ENCODE measurements around the gene DIRAS1. TPM values are rescaled to one million over a fixed set of nuclear protein-coding genes. Genes with fewer than 3 reads are reported as not detected.

DIRAS1 gene, protein sequence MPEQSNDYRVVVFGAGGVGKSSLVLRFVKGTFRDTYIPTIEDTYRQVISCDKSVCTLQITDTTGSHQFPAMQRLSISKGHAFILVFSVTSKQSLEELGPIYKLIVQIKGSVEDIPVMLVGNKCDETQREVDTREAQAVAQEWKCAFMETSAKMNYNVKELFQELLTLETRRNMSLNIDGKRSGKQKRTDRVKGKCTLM
- under 1 TPM in 1 of 2 experiments, not detected in 1; 0.18 TPM for total RNA-seq
- polyA plus RNA-seq, result not detected

DNA sequence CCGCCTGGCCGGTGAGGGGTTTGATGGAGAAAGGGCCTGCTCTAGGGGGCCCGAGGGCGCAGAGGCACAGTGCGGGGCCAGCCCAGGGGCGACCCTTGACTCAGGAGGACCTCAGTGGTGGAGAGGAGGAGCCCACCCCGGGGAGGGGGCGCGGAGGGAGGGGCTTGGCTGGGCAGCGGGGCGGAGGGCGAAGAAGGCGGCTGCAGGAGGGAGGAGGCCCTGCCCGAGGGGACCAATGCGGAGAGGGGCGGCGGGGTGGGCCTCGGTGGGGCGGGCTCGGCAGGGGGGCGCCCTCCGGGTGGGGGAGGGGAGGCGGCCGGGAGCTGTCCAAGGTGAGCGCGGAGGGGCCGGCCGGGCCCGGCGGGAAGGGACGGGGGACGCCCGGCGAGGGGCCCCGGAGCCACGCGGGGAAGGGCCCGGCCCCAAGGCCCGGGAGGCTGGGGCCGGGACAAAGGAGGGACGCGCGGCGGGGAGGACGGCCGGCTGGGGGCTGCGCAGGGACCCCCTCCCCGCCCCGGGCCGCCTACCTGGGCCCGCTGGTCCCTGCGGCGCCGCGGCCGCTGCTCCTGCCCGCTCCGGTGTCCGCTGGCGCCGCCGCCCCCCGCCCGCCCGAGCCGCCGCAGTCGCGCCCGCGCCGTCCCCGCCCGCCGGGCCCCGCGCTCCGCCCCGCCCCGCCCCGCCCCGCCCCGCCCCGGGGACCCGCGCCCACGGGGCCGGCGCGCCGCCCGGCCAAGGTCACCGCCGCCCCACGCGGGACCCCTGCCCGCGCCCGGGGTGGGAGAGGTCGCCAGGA is at the start of gene DIRAS1:
TSS of gene DIRAS1 (minus strand) at position 596 of the 793 bp plus-strand sequence. CDS start 3,566 bp downstream, outside the sequence.
- Histone ChIP-seq H3K4me3 (ENCODE audit: low read length) (no peak within 1 kb of the TSS), H3K9me3 (ENCODE audit: low read length) (no peaks in the 10 kb centered on the region), H3K27me3 (ENCODE audit: insufficient read depth, low read length, poor library complexity, severe bottlenecking) (peaks cover 21% of the 10 kb centered on the region), H3K36me3 (ENCODE audit: insufficient read depth, low read length) (no peaks in the 10 kb centered on the region), H3K27ac (ENCODE audit: low read depth, low read length) (no peak within 1 kb of the TSS), H3K4me1 (ENCODE audit: insufficient read depth, low read length) (no peaks in the 10 kb centered on the region)
- DNase-seq, result no peak
- POLR2A ChIA-PET, result no interaction called here
- CTCF ChIA-PET, result no interaction called here
- H3K27ac Mint-ChIP-seq, result no peak within 1 kb of the TSS
- peaks cover 0 to 8% (median 3%) of the 10 kb centered on the region in 3 donors for H3K4me1 Mint-ChIP-seq
- H3K36me3 Mint-ChIP-seq, result peaks cover 0 to under 1% (median 0%) of the 10 kb centered on the region in 3 donors
- peak within 1 kb of the TSS in 4 of 7 donors; percentile 32 to 39 (median 38) for H3K4me3 Mint-ChIP-seq
- H3K27me3 Mint-ChIP-seq, result peaks cover 21 to 31% of the 10 kb centered on the region in 2 donors
- no peaks in the 10 kb centered on the region for H3K9me3 Mint-ChIP-seq

DNA sequence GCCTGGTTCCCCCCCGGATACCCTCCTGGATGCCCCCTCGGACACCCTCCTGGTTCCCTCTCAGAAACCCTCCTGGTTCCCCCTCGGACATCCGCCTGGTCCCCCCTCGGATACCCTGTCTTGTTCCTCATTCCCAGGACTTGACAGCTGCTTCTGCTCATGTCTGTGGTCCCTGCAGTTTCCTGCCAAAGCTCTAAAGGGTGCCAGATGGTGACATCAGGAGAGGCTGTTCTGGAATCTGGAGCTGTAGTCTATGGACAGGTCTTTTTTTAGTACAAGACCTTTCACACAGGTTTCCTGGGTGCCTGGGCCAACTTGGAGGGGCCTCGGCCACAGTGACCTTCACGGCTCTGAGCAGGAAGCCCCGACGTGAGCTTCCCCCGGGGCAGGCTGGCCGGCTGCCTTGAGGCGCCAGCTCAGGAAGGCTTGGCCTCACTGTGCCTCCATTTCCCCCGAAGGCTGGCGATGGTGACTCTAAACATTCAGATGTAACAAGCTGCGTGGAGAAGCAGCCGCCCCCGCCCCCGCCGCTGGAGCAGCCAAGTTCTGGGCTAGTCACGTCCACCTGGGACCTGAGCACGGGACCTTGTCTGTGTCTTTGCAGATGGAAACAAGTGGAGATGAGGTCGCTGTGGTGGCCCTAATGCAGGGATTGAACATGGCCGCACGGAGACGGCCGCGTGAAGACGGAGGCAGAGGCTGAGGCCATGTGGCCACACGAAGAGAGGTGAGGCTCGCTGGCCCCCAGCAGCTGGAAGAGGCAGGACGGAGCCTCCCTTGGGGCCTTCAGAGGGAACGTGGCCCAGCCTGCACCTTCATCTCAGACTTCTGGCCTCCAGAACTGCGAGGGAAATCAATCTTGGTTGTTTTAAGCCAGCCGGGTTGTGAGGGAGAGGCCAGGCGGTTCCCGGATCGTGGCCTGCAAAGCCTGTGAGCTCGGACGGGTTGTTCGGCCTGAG is 49.2 kb upstream of the DIRAS1 start:
- Histone ChIP-seq H3K27me3 (ENCODE audit: insufficient read depth, low read length, poor library complexity, severe bottlenecking) (no peaks in the 10 kb centered on the region), H3K27ac (ENCODE audit: low read depth, low read length) (no peak overlapping the region), H3K4me1 (ENCODE audit: insufficient read depth, low read length) (peaks cover 6% of the 10 kb centered on the region), H3K4me3 (ENCODE audit: low read length) (no peak overlapping the region), H3K9me3 (ENCODE audit: low read length) (no peaks in the 10 kb centered on the region), H3K36me3 (ENCODE audit: insufficient read depth, low read length) (peaks cover 9% of the 10 kb centered on the region)
- CTCF ChIA-PET, result no interaction called here
- no peaks in the 10 kb centered on the region for H3K9me3 Mint-ChIP-seq
- peaks cover 12 to 25% (median 16%) of the 10 kb centered on the region in 3 donors for H3K4me1 Mint-ChIP-seq
- H3K27me3 Mint-ChIP-seq, result no peaks in the 10 kb centered on the region
- DNase-seq, result no peak
- no peak overlapping the region for H3K4me3 Mint-ChIP-seq
- H3K27ac Mint-ChIP-seq, result no peak overlapping the region
- POLR2A ChIA-PET, result no interaction called here
- H3K36me3 Mint-ChIP-seq, result peaks cover 0 to 39% (median 4%) of the 10 kb centered on the region in 3 donors

DNA sequence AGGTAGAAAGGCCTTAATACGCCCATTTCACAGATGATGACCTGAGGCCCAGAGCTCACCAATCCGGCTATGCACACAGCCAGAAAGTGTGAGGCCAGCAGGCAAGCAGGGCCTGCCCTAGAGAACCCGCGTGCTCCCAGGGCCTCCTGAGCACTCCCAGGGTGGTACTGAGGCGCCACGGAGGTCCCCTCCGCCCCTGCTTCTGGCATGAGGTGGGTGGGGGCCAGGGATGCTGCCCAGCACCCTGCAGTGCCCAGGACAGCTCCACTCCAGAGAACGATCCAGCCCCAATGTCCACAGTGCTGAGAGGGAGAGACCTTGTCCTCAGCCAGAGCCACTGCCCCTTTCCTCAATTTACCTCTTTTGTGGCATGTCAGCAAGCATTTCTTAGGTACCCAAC is 48.0 kb upstream of the DIRAS1 start:
- Histone ChIP-seq H3K27me3 (ENCODE audit: insufficient read depth, low read length, poor library complexity, severe bottlenecking) (no peaks in the 10 kb centered on the region), H3K4me1 (ENCODE audit: insufficient read depth, low read length) (no peaks in the 10 kb centered on the region), H3K27ac (ENCODE audit: low read depth, low read length) (no peak overlapping the region), H3K36me3 (ENCODE audit: insufficient read depth, low read length) (peaks cover 10% of the 10 kb centered on the region), H3K9me3 (ENCODE audit: low read length) (no peaks in the 10 kb centered on the region), H3K4me3 (ENCODE audit: low read length) (no peak overlapping the region)
- CTCF ChIA-PET, result interaction anchor here (0.7 to 1.0 kb wide), 2 partner anchors 19 to 50 kb away, joined by 3 read pairs; partner anchors contain the start of gene ZNF554
- POLR2A ChIA-PET, result no interaction called here
- peaks cover 4 to 14% (median 8%) of the 10 kb centered on the region in 3 donors for H3K4me1 Mint-ChIP-seq
- H3K27me3 Mint-ChIP-seq, result no peaks in the 10 kb centered on the region
- no peak for DNase-seq
- H3K9me3 Mint-ChIP-seq, result no peaks in the 10 kb centered on the region
- H3K36me3 Mint-ChIP-seq, result peaks cover 0 to 43% (median 1%) of the 10 kb centered on the region in 3 donors
- H3K4me3 Mint-ChIP-seq, result no peak overlapping the region
- H3K27ac Mint-ChIP-seq, result no peak overlapping the region

DNA sequence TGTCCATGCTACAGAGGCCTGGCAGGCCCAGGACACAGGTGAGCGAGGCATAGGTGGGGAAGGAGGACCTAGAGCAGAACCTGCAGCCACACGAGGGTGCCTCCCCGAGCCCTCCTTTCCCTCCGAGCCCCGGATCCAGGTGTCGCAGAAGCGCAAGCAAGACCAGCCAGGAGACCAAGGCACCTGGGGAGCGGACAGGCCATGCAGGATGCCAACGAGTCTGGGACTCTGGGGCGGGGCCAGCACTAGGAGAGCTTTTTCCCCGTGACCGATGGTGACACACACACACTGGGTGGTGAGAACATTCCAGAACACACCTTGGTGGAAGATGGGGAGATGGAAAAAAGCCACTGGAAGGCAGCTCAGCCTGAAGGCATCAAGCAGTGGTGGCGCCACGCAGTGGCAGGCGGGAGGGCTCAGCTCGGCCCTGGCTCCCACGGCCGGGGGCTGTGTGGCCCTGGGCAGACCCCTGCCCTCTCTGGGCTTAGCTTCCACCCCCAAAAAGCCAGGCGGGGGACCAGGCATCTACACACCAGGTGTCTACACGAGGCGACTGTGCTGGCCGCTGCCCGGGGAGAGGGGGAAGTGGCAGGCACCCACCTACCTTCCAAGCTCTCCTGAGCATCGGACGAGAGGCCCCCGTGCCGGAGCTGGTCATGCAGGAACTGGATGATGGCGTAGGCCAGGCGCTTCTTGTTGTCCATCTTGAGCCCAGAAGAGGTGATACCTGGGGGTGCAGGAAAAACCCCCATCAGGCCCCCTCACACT is 47.4 kb upstream of the DIRAS1 start:
- H3K4me1 ChIP-seq (ENCODE audit: insufficient read depth, low read length), result no peaks in the 10 kb centered on the region
- H3K4me3 Mint-ChIP-seq, result no peak overlapping the region
- no peaks in the 10 kb centered on the region for H3K27me3 Mint-ChIP-seq
- H3K27ac Mint-ChIP-seq, result no peak overlapping the region
- H3K27me3 ChIP-seq (ENCODE audit: insufficient read depth, low read length, poor library complexity, severe bottlenecking), result no peaks in the 10 kb centered on the region
- ChIA-PET CTCF (interaction anchor here (0.7 to 1.0 kb wide), 2 partner anchors 19 to 51 kb away, joined by 3 read pairs; partner anchors contain the start of gene ZNF554), POLR2A (no interaction called here)
- no peak overlapping the region for H3K4me3 ChIP-seq (ENCODE audit: low read length)
- no peak for DNase-seq
- H3K9me3 Mint-ChIP-seq, result no peaks in the 10 kb centered on the region
- H3K36me3 Mint-ChIP-seq, result peaks cover 0 to 50% (median 1%) of the 10 kb centered on the region in 3 donors
- H3K36me3 ChIP-seq (ENCODE audit: insufficient read depth, low read length), result peaks cover 10% of the 10 kb centered on the region
- no peaks in the 10 kb centered on the region for H3K9me3 ChIP-seq (ENCODE audit: low read length)
- H3K4me1 Mint-ChIP-seq, result peaks cover 2 to 9% (median 4%) of the 10 kb centered on the region in 3 donors
- H3K27ac ChIP-seq (ENCODE audit: low read depth, low read length), result no peak overlapping the region

DNA sequence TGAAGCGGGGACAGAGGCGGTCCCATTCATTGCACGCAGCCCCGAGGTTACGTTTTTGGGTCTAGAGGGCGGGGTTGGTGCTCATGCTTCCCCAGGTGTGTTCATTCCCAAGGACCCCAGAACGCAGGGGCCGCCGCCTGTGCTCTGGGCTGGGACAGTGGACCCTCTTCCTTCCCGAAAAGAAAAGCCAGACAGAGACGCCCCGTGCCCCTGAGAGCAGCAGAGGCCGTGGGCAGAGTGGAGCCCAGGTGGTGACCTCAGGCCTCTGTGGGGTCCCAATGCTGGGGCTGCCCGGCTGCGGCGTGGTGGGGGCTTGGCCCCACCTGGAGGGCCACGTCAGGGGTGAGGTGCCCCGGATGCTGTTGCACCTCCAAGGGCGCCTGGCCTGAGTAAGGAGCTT is 46.5 kb upstream of the DIRAS1 start:
- Mint-ChIP-seq H3K27me3 (no peaks in the 10 kb centered on the region), H3K36me3 (peaks cover 0 to 57% (median 1%) of the 10 kb centered on the region in 3 donors), H3K4me1 (peaks cover 2 to 9% (median 4%) of the 10 kb centered on the region in 3 donors), H3K4me3 (no peak overlapping the region), H3K27ac (no peak overlapping the region), H3K9me3 (no peaks in the 10 kb centered on the region)
- Histone ChIP-seq H3K27ac (ENCODE audit: low read depth, low read length) (no peak overlapping the region), H3K9me3 (ENCODE audit: low read length) (no peaks in the 10 kb centered on the region), H3K36me3 (ENCODE audit: insufficient read depth, low read length) (peaks cover 10% of the 10 kb centered on the region), H3K4me1 (ENCODE audit: insufficient read depth, low read length) (no peaks in the 10 kb centered on the region), H3K4me3 (ENCODE audit: low read length) (no peak overlapping the region), H3K27me3 (ENCODE audit: insufficient read depth, low read length, poor library complexity, severe bottlenecking) (no peaks in the 10 kb centered on the region)
- CTCF ChIA-PET, result no interaction called here
- POLR2A ChIA-PET, result no interaction called here
- DNase-seq, result no peak

DNA sequence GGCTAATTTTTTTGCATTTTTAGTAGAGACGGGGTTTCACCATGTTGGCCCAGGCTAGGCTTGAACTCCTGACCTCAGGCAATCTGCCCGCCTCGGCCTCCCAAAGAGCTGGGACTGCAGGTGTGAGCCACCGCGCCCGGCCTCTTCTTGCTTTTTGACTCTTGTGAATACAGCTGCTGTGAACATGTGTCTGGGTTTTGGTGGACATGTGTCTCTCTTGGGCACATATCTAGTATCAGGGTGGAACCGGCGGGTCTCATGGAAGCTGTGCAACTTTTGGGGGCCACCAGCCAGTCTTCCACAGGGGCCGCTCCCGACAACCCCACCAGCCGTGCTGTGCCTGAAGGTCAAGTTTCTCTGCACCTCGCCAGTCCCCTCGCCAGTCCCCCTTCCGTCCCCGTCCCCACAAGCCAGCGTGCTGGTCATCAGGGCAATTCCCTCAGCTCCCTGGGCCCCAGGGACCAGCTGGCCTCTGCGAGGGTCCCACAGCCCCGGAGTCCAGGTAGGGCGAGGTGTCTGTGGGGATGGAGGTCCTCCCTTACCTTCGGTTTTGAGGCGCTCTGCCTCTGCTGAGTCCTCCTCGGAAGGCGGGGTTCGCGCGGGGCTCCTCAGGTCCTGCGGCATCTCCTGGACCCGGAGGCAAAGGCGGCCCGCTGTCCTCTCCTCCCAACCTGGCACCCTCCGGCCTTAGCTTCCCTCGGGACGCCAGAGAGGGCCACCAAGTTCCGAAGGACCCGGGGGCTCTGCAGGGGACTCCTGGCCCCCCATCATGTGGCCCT is 45.6 kb upstream of the DIRAS1 start:
- peaks cover 10% of the 10 kb centered on the region for H3K36me3 ChIP-seq (ENCODE audit: insufficient read depth, low read length)
- no peak overlapping the region for H3K4me3 Mint-ChIP-seq
- DNase-seq, result no peak
- no peak overlapping the region for H3K4me3 ChIP-seq (ENCODE audit: low read length)
- no peak overlapping the region for H3K27ac ChIP-seq (ENCODE audit: low read depth, low read length)
- no peaks in the 10 kb centered on the region for H3K27me3 Mint-ChIP-seq
- POLR2A ChIA-PET, result no interaction called here
- no peaks in the 10 kb centered on the region for H3K4me1 ChIP-seq (ENCODE audit: insufficient read depth, low read length)
- no peaks in the 10 kb centered on the region for H3K9me3 ChIP-seq (ENCODE audit: low read length)
- no peaks in the 10 kb centered on the region for H3K9me3 Mint-ChIP-seq
- CTCF ChIA-PET, result no interaction called here
- H3K27ac Mint-ChIP-seq, result no peak overlapping the region
- no peaks in the 10 kb centered on the region for H3K27me3 ChIP-seq (ENCODE audit: insufficient read depth, low read length, poor library complexity, severe bottlenecking)
- H3K4me1 Mint-ChIP-seq, result peaks cover 0 to 2% (median 0%) of the 10 kb centered on the region in 3 donors
- H3K36me3 Mint-ChIP-seq, result peaks cover 0 to 58% (median 1%) of the 10 kb centered on the region in 3 donors

DNA sequence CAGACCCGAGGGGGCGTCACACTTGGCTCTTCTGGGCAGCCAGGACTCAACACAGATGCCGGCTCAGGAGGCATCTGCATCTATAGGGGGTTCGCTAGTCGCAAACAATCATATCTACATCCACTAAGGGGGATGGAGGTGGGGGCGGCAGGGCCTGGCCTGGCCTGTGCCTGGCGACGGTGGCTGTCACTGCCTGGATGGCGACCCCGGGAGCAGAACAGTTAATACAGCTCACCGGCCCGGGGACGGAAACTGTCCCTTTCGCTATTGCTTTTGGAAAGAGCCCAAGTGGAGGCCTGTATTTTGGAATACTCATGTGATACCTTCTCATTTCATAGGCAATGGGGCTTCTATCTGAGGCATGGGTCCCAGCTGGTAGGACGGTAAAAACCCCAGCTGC is 44.2 kb upstream of the DIRAS1 start:
- no peaks in the 10 kb centered on the region for H3K27me3 Mint-ChIP-seq
- H3K9me3 Mint-ChIP-seq, result no peaks in the 10 kb centered on the region
- CTCF ChIA-PET, result no interaction called here
- no peak overlapping the region for H3K4me3 Mint-ChIP-seq
- no peaks in the 10 kb centered on the region for H3K9me3 ChIP-seq (ENCODE audit: low read length)
- H3K36me3 Mint-ChIP-seq, result peaks cover 0 to 64% (median 1%) of the 10 kb centered on the region in 3 donors
- POLR2A ChIA-PET, result no interaction called here
- peaks cover 10% of the 10 kb centered on the region for H3K36me3 ChIP-seq (ENCODE audit: insufficient read depth, low read length)
- H3K27ac Mint-ChIP-seq, result no peak overlapping the region
- H3K27ac ChIP-seq (ENCODE audit: low read depth, low read length), result no peak overlapping the region
- no peak overlapping the region for H3K4me3 ChIP-seq (ENCODE audit: low read length)
- H3K4me1 ChIP-seq (ENCODE audit: insufficient read depth, low read length), result no peaks in the 10 kb centered on the region
- H3K27me3 ChIP-seq (ENCODE audit: insufficient read depth, low read length, poor library complexity, severe bottlenecking), result no peaks in the 10 kb centered on the region
- no peak for DNase-seq
- H3K4me1 Mint-ChIP-seq, result peaks cover 0 to 2% (median 0%) of the 10 kb centered on the region in 3 donors
